HepG2 (cell line): ENCODE data around the gene NCKAP5L. TPM values are rescaled to one million over a fixed set of nuclear protein-coding genes. Genes with fewer than 3 reads are reported as not detected.

Experiments
- ATF1 ChIP-seq: IDR thresholded peaks from 2 replicates; pipeline ENCODE4 v1.6.1; 2016; ENCODE audit warnings: mild to moderate bottlenecking, control low read depth
- DMAP1 ChIP-seq: IDR thresholded peaks from 2 replicates; pipeline ENCODE4 v1.6.1; 2016
- DZIP1 ChIP-seq: sonication (generic); formaldehyde crosslinking; IDR thresholded peaks from 2 replicates; pipeline ENCODE4 v1.5.0; 2020; ENCODE audit warnings: mild to moderate bottlenecking, missing genetic modification reagents
- ELF4 ChIP-seq: sonication (generic); formaldehyde crosslinking; IDR thresholded peaks from 2 replicates; pipeline ENCODE4 v1.5.0; 2020; ENCODE audit warnings: missing genetic modification reagents, mild to moderate bottlenecking, moderate library complexity, borderline replicate concordance
- FOSL1 ChIP-seq: sonication (generic); formaldehyde crosslinking; IDR thresholded peaks from 2 replicates; pipeline ENCODE4 v1.9.0; 2021; ENCODE audit warnings: missing genetic modification reagents, borderline replicate concordance
- GABPB1 ChIP-seq: IDR thresholded peaks from 2 replicates; pipeline ENCODE4 v1.6.1; 2016; ENCODE audit warnings: mild to moderate bottlenecking, missing genetic modification reagents, moderate library complexity, missing compliant biosample characterization
- HIVEP1 ChIP-seq: sonication (generic); formaldehyde crosslinking; IDR thresholded peaks from 2 replicates; pipeline ENCODE4 v1.4.0; 2020; ENCODE audit warnings: mild to moderate bottlenecking, missing genetic modification reagents
- LCORL ChIP-seq, 2 experiments: fragments of 450-650 bp in 1 of 2; sonication (generic) in 1 of 2; formaldehyde crosslinking in 1 of 2; IDR thresholded peaks; 2 replicates each; pipeline versions ENCODE4 v1.5.0 to v1.6.1; 2017 to 2020; ENCODE audit warnings: antibody characterized with exemption in 1 of 2, missing genetic modification reagents in 1 of 2
- NAIF1 ChIP-seq: sonication (generic); formaldehyde crosslinking; IDR thresholded peaks from 2 replicates; pipeline ENCODE4 v1.5.0; 2020; ENCODE audit warnings: mild to moderate bottlenecking, missing genetic modification reagents, borderline replicate concordance
- PAF1 ChIP-seq: IDR thresholded peaks from 2 replicates; pipeline ENCODE4 v1.6.1; 2016; ENCODE audit warnings: missing genetic modification reagents, missing compliant biosample characterization
- POGZ ChIP-seq: sonication (generic); formaldehyde crosslinking; IDR thresholded peaks from 2 replicates; pipeline ENCODE4 v1.4.0; 2020; ENCODE audit warnings: mild to moderate bottlenecking, missing genetic modification reagents
- SAP130 ChIP-seq: IDR thresholded peaks from 2 replicates; pipeline ENCODE4 v1.6.1; 2016; ENCODE audit warnings: low read depth
- SIX4 ChIP-seq: sonication (generic); formaldehyde crosslinking; IDR thresholded peaks from 2 replicates; pipeline ENCODE4 v1.4.0; 2020; ENCODE audit warnings: missing genetic modification reagents
- SMYD3 ChIP-seq: sonication (generic); formaldehyde crosslinking; IDR thresholded peaks from 2 replicates; pipeline ENCODE4 v1.8.1; 2023; ENCODE audit warnings: mild to moderate bottlenecking, missing genetic modification reagents
- STAG1 ChIP-seq: sonication (generic); formaldehyde crosslinking; IDR thresholded peaks from 2 replicates; pipeline ENCODE4 v1.4.0; 2020; ENCODE audit warnings: missing genetic modification reagents
- ZNF160 ChIP-seq: sonication (generic); formaldehyde crosslinking; IDR thresholded peaks from 2 replicates; pipeline ENCODE4 v1.8.0; 2022; ENCODE audit warnings: mild to moderate bottlenecking, inconsistent platforms, missing genetic modification reagents
- ZNF224 ChIP-seq: sonication (generic); formaldehyde crosslinking; IDR thresholded peaks from 2 replicates; pipeline ENCODE4 v1.5.0; 2020; ENCODE audit warnings: mild to moderate bottlenecking, missing genetic modification reagents
- ZNF558 ChIP-seq: sonication (generic); formaldehyde crosslinking; IDR thresholded peaks from 2 replicates; pipeline ENCODE4 v1.9.0; 2022; ENCODE audit warnings: mild to moderate bottlenecking, missing genetic modification reagents, borderline replicate concordance
- ZNF850 ChIP-seq: sonication (generic); formaldehyde crosslinking; conservative IDR thresholded peaks from 2 replicates; pipeline ENCODE4 v1.9.0; 2021; ENCODE audit warnings: mild to moderate bottlenecking, missing genetic modification reagents
- polyA plus RNA-seq, 8 experiments: library from polyadenylated mRNA; depleted of rRNA in 3 of 8; stranded (reverse) in 7 of 8; unstranded in 1 of 8; fragments of >200 nt; fragmentation: Illumina TruSeq in 4 of 8; extraction: Trizol in 4 of 8; gene quantifications; 2 replicates each; pipeline versions ENCODE4 v1.2.1 to v1.2.3, GENCODE V29; 2011 to 2016; ENCODE audit warnings: low read depth in 4 of 8, missing spikeins in 1 of 8, mixed read lengths in 1 of 8; ENCODE audit not compliant: insufficient read depth in 1 of 8
- total RNA-seq, 5 experiments: library from RNA; depleted of rRNA; stranded (reverse); fragments of >200 nt; fragmentation: Illumina TruSeq; extraction: Trizol; gene quantifications; 2 replicates each; pipeline ENCODE4 v1.2.3, GENCODE V29; 2016; ENCODE audit warnings: low read depth in 1 of 5
- TF ChIP-seq, protein P1 (sequence below): sonication (generic); formaldehyde crosslinking; IDR thresholded peaks from 2 replicates; pipeline ENCODE4 v1.4.0; 2020; ENCODE audit warnings: missing genetic modification reagents
- TF ChIP-seq, protein P2 (sequence below): sonication (generic); formaldehyde crosslinking; IDR thresholded peaks from 2 replicates; pipeline ENCODE4 v1.8.0; 2022; ENCODE audit warnings: mild to moderate bottlenecking, missing genetic modification reagents
- TF ChIP-seq, protein P3 (sequence below): sonication (generic); formaldehyde crosslinking; conservative IDR thresholded peaks from 2 replicates; pipeline ENCODE4 v1.4.0; 2020; ENCODE audit warnings: missing genetic modification reagents

The NCKAP5L gene
- total and polyA plus RNA-seq, 2 of the 13 experiments (the other 11 are each of a cell fraction or from before 2014, with no cell fraction given) = 4.1 to 9.0 TPM

DNA sequence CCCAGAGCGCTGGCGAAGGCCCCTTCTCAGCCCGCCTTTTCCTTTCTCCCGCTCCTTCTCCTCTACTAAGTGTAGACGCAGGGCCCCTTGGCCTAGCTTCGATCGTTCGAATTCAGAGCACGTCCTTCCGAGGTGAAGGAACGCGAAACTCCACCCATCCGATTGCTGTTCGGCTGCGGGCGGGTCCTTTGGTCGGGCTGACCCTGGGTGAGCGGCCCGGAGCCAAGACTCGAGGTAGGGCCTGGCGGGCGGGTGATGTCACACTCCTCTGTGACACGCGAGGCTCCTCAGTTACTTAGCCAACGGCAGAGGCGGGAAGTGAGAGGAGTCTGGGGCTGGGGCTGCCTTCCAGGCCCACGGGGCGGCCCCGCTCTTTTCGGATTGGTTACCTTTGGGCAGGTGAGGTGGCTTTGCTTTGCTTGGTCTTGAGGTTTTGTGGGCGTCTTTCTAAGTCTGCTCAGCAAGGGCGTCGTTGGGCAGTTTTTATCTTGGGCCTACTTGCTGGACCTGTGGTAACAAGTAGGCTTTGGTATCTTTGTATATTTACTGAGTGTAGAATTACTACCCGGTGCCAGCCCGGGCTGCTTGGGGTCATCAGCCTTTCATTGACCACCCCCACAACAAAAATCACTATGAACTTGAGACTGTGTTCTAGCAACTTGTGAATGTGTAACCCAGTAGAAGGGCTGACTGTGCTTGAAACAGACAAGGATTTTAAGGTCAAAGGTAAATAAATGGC is 86.2 kb downstream of the NCKAP5L start (continued):
- TF ChIP-seq, protein P1, sequence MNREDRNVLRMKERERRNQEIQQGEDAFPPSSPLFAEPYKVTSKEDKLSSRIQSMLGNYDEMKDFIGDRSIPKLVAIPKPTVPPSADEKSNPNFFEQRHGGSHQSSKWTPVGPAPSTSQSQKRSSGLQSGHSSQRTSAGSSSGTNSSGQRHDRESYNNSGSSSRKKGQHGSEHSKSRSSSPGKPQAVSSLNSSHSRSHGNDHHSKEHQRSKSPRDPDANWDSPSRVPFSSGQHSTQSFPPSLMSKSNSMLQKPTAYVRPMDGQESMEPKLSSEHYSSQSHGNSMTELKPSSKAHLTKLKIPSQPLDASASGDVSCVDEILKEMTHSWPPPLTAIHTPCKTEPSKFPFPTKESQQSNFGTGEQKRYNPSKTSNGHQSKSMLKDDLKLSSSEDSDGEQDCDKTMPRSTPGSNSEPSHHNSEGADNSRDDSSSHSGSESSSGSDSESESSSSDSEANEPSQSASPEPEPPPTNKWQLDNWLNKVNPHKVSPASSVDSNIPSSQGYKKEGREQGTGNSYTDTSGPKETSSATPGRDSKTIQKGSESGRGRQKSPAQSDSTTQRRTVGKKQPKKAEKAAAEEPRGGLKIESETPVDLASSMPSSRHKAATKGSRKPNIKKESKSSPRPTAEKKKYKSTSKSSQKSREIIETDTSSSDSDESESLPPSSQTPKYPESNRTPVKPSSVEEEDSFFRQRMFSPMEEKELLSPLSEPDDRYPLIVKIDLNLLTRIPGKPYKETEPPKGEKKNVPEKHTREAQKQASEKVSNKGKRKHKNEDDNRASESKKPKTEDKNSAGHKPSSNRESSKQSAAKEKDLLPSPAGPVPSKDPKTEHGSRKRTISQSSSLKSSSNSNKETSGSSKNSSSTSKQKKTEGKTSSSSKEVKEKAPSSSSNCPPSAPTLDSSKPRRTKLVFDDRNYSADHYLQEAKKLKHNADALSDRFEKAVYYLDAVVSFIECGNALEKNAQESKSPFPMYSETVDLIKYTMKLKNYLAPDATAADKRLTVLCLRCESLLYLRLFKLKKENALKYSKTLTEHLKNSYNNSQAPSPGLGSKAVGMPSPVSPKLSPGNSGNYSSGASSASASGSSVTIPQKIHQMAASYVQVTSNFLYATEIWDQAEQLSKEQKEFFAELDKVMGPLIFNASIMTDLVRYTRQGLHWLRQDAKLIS (CRISPR knock-in tag) = no peak
- TF ChIP-seq, protein P2, sequence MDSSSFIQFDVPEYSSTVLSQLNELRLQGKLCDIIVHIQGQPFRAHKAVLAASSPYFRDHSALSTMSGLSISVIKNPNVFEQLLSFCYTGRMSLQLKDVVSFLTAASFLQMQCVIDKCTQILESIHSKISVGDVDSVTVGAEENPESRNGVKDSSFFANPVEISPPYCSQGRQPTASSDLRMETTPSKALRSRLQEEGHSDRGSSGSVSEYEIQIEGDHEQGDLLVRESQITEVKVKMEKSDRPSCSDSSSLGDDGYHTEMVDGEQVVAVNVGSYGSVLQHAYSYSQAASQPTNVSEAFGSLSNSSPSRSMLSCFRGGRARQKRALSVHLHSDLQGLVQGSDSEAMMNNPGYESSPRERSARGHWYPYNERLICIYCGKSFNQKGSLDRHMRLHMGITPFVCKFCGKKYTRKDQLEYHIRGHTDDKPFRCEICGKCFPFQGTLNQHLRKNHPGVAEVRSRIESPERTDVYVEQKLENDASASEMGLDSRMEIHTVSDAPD = 0 out of 2 replicates have a peak, but pooled peaks have one; percentile 16
- TF ChIP-seq SMYD3 (CRISPR knock-in tag) (no peak), FOSL1 (CRISPR knock-in tag) (no peak), PAF1 (CRISPR knock-in tag) (0 out of 2 replicates have a peak, but pooled peaks have one; percentile 21), NAIF1 (CRISPR knock-in tag) (no peak), POGZ (CRISPR knock-in tag) (peak; percentile 37; the same call in 1 of the 2 replicates), SAP130 (CRISPR knock-in tag) (peak; percentile 11; the same call in 1 of the 2 replicates), ZNF558 (0 out of 2 replicates have a peak, but pooled peaks have one; percentile 32), ELF4 (no peak), HIVEP1 (CRISPR knock-in tag) (peak; percentile 65), GABPB1 (CRISPR knock-in tag) (no peak), ATF1 (CRISPR knock-in tag) (0 out of 2 replicates have a peak, but pooled peaks have one; percentile 19), ZNF224 (no peak), DZIP1 (CRISPR knock-in tag) (no peak), ZNF850 (CRISPR knock-in tag) (no peak), ZNF160 (no peak), LCORL (IDR thresholded peaks at IDR 0.05) (no peak), LCORL (CRISPR knock-in tag; IDR thresholded peaks at IDR 0.05) (no peak), SIX4 (CRISPR knock-in tag) (peak; percentile 91), DMAP1 (CRISPR knock-in tag) (no peak; the same call in 1 of the 2 replicates), STAG1 (CRISPR knock-in tag) (no peak)
- TF ChIP-seq, protein P3, sequence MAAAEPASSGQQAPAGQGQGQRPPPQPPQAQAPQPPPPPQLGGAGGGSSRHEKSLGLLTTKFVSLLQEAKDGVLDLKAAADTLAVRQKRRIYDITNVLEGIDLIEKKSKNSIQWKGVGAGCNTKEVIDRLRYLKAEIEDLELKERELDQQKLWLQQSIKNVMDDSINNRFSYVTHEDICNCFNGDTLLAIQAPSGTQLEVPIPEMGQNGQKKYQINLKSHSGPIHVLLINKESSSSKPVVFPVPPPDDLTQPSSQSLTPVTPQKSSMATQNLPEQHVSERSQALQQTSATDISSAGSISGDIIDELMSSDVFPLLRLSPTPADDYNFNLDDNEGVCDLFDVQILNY (CRISPR knock-in tag) = no peak
